HG03457 (cell line): ENCODE results near the gene WASHC2A.
"Not testable (repeated sequence)": the region's sequence is repeated elsewhere in the genome, so short reads cannot be mapped to it uniquely, and the experiment has no call there.

ENCODE experiments used
- ATAC-seq: cut with Tn5 transposase; IDR thresholded peaks from one replicate; pipeline ENCODE4 v1.9.1; 2021; ENCODE audit warnings: moderate number of reproducible peaks; ENCODE audit not compliant: unreplicated experiment

The WASHC2A gene

DNA sequence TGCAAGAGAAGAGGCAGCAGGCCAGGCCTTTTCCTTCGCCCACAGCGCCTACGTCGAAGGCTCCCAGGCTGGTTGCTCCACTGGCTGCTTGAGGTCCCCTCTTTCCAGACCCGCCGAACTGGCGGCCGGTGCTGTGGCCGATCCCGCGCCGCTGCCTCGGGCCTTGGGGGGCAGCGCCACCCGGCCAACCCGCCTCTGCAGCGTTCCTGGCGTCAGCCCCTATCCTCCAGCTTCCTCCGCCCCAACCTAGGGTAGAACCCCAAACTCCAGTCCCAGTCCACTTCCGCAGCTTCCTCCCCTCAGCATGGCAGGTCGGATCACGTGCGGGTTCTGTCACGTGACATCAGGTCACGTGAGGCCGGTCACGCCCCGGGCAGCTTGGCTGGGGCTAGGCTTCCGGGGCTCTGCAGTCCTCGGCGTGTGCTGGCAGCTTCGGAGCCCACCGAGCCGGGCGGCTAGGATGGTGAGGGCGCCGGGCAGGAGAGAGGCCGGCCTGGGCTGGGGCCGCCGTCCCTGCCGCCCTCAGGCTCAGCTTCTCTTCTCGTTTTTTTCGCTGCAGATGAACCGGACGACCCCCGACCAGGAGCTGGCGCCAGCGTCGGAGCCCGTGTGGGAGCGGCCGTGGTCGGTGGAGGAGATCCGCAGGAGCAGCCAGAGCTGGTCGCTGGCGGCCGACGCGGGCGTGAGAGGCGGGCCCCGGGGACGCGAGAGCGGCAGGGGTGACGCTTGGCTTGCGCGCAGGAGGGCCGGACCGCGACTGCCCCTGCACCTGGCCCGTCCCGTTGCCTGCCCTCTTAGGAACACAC lies at the start of gene WASHC2A:
Gene WASHC2A (plus strand): TSS at position 409 of the 806 bp plus-strand sequence. CDS start 52 bp downstream, at position 461.
- ATAC-seq: peak; percentile 91

DNA sequence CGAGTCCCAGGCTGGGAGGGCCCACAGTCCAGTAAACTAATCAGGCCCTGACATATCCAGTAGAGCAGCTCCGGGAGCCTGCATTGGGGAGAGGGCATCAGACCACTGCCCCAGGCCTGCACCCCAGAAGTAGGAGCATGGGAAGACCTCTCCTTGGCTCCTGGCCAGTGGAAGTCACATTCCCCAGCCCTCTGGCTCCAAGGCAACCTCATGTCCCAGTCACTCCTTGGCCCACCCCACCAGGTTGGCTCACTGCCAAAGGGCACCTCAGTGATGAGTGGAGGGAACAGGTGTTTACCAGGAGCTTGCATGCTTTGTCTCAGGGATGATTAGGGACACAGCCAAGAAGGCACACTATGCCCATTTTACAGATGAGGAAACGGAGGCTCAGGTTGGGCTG lies 48.5 kb upstream of the WASHC2A start:
- ATAC-seq: not testable (repeated sequence)

- ATAC-seq: not testable (repeated sequence)
These were observed 47.2 kb upstream of the WASHC2A start for GRCh38 chr10:50020451-50021024.

DNA sequence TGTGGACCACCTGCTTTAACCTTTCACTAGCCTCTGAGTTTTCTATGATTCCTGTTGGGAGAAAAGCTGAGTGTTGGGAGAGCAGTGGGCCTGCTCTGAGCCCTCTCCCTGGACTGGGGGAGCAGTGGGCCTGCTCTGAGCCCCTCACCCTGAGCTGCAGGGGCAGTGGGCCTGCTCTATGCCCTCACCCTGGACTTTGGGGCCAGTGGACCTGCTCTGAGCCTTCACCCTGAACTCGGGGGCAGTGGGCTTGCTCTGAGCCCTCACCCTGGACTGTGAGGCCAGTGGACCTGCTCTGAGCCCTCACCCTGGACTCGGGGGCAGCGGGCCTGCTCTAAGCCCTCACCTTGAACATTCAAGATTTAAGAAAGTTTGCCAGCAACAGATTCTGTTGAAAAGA lies 46.1 kb upstream of the WASHC2A start:
- no peak for ATAC-seq

- ATAC-seq: not testable (repeated sequence)
These were observed 42.9 kb upstream of the WASHC2A start for GRCh38 chr10:50024716-50025383.

DNA sequence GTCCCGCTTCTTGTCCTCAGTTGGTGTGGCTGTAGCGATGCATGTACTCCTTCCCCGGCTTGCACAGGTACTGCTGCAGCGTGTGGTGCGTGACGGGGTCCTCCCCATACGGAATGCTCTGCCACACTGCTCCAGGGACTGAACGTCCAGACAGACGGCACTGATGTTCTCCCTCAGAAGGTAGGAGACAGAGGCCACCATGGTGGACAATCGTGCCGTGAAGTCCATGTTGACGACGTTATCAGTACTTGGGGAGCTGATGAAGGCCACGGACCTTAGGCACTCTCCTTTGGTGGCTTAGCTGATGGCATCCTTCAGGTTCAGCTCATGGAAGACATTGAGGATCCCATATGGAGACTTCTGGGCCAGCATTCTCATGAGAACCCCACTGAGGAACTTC lies 42.1 kb upstream of the WASHC2A start:
- no peak for ATAC-seq

GRCh38 chr10:50027195-50027594 lies 40.6 kb upstream of the WASHC2A start:
- ATAC-seq: no peak

- ATAC-seq: no peak
These were observed 34.3 kb upstream of the WASHC2A start for GRCh38 chr10:50033481-50033880.

- ATAC-seq: not testable (repeated sequence)
These were observed 32.4 kb upstream of the WASHC2A start for GRCh38 chr10:50035337-50035736.

GRCh38 chr10:50044941-50045664 lies 22.7 kb upstream of the WASHC2A start:
- no peak for ATAC-seq

GRCh38 chr10:50046457-50046856 lies 21.3 kb upstream of the WASHC2A start:
- ATAC-seq: not testable (repeated sequence)

DNA sequence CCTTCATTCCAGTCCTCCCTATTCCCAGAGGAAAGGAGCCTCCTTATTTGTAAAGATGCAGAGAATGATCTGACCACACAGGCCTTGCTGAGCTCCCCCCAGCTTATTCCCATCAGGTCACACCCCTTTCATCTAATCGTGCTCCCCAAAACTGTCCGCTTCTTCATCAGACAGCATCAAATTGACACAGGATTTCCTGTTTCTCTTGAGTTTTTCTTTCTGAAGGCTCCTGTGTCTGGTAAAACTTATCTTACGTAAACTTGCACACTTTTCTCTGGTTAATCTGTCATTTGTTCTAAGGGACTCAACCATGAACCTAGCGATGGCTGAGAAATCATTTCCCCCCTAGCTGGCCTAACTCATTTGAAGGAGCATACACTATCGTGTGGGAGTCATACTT lies 20.2 kb upstream of the WASHC2A start:
- ATAC-seq: not testable (repeated sequence)

- ATAC-seq: not testable (repeated sequence)
These were observed 15.6 kb upstream of the WASHC2A start for GRCh38 chr10:50051995-50052660.

GRCh38 chr10:50052778-50053376 lies 14.9 kb upstream of the WASHC2A start:
- ATAC-seq: not testable (repeated sequence)

- ATAC-seq: not testable (repeated sequence)
These were observed 12.1 kb upstream of the WASHC2A start for GRCh38 chr10:50055494-50056292.

DNA sequence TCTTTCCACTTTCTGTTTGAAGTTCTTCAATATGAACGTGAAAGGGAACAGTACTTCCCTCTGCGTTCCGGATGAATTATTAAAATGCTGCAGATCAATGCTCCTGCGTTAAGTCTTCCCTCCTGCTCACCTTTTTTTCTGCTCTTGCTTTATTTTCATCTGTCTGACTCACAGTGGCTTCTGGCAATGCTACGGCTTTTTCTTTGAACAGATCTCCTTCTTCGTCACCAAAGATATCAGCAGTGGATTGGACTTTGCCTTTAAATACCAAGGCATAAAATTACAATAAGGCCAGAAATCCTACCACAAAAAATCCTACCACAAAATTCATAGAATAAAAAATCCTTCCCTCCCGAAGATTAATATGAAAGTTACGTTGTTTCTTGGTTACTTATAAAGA lies 11.1 kb upstream of the WASHC2A start:
- ATAC-seq: not testable (repeated sequence)

- not testable (repeated sequence) for ATAC-seq
These were observed 9.0 kb upstream of the WASHC2A start for GRCh38 chr10:50058727-50059126.

DNA sequence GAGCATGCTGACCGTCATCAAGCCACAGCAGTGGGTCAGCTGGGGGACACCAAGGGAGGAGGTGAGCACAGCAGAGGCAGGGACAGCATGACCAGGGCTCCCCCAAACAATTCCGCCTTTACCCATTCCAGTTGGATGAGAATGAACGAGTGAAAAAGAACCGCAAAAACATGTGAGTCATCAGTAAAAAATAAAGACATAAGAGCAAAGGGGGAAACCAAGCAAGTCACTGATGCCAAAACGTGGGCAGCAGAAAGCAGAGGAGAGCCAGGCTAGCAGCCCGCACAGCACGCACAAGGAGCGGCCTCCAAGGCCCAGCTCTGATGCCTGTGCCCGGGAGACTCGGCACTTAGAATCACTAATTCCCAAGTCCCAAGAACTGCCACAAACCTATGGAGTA lies 7.8 kb upstream of the WASHC2A start:
- ATAC-seq: not testable (repeated sequence)

DNA sequence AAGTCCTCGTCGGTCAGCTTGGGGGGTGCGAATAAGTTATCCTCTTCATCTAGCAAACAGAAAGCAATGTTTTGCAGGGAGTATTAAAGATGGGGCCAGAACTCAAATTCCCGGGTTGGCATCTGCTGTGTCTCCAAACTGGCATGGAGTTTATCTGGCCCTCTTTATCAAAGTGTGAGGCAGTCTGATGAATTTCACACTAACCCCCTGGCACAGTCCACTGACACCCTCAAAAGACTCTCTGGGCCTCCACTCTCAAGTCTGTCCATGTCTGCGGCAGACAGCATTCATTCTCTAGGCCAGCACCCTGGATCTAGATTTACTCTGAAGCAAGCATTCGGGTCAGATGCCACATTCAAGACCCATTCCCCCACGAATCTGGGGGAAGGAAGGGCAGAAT lies 6.2 kb upstream of the WASHC2A start:
- ATAC-seq: not testable (repeated sequence)
